Breast epithelium (tissue), 3 donors: ENCODE data around the gene PHACTR2.

Source experiments
- CTCF ChIP-seq, 3 donors: fragments of 450-650 bp; IDR thresholded peaks; one replicate each; pipeline ENCODE4 v1.5.1; 2016 to 2017; ENCODE audit warnings: antibody characterized with exemption in 3 of 3, mild to moderate bottlenecking in 3 of 3, moderate library complexity in 3 of 3
- POLR2A ChIP-seq: fragments of 450-650 bp; IDR thresholded peaks from one replicate; pipeline ENCODE4 v1.6.1; 2016; ENCODE audit warnings: antibody characterized with exemption, mild to moderate bottlenecking, moderate library complexity

GRCh38 chr6:143733510-143733909 lies 55.7 kb downstream of the PHACTR2 start:
- TF ChIP-seq POLR2A (no peak), CTCF (IDR thresholded peaks at IDR 0.05) (no peak)
